SK-N-SH treated with all-trans-retinoic acid at 6 μM for 48 hours (cell line): Measurements from ENCODE around the gene PERCC1.

Experiments used
- ESRRG ChIP-seq: fragments of 250-450 bp; sonication (Bioruptor Pico); IDR thresholded peaks from 2 replicates; pipeline ENCODE4 v1.6.1; 2021; ENCODE audit warnings: mild to moderate bottlenecking
- PATZ1 ChIP-seq: fragments of 250-450 bp; sonication (Bioruptor Pico); IDR thresholded peaks from 2 replicates; pipeline ENCODE4 v1.8.0; 2020; ENCODE audit warnings: mild to moderate bottlenecking, moderate library complexity, borderline replicate concordance
- RARB ChIP-seq: fragments of 250-450 bp; sonication (Bioruptor Pico); IDR thresholded peaks from 2 replicates; pipeline ENCODE4 v1.8.0; 2021; ENCODE audit warnings: mild to moderate bottlenecking, moderate library complexity
- SNAI2 ChIP-seq: fragments of 250-450 bp; sonication (Bioruptor Pico); IDR thresholded peaks from 2 replicates; pipeline ENCODE4 v1.5.0; 2020; ENCODE audit warnings: mild to moderate bottlenecking, moderate library complexity
- TCF4 ChIP-seq: fragments of 250-450 bp; sonication (Bioruptor Pico); IDR thresholded peaks from 2 replicates; pipeline ENCODE4 v1.8.0; 2021; ENCODE audit warnings: mild to moderate bottlenecking, moderate library complexity, borderline replicate concordance
- TOX ChIP-seq: fragments of 250-450 bp; sonication (Bioruptor Pico); IDR thresholded peaks from 2 replicates; pipeline ENCODE4 v1.8.0; 2021; ENCODE audit warnings: mild to moderate bottlenecking, moderate library complexity, borderline replicate concordance
- ZNF565 ChIP-seq: fragments of 450-650 bp; formaldehyde crosslinking; conservative IDR thresholded peaks from 2 replicates; pipeline ENCODE4 v1.5.0; 2020; ENCODE audit warnings: low read depth, mild to moderate bottlenecking, moderate library complexity
- TF ChIP-seq, protein P1 (sequence below): fragments of 250-450 bp; sonication (Bioruptor Pico); IDR thresholded peaks from 2 replicates; pipeline ENCODE4 v1.5.0; 2020; ENCODE audit warnings: mild to moderate bottlenecking, moderate library complexity

DNA sequence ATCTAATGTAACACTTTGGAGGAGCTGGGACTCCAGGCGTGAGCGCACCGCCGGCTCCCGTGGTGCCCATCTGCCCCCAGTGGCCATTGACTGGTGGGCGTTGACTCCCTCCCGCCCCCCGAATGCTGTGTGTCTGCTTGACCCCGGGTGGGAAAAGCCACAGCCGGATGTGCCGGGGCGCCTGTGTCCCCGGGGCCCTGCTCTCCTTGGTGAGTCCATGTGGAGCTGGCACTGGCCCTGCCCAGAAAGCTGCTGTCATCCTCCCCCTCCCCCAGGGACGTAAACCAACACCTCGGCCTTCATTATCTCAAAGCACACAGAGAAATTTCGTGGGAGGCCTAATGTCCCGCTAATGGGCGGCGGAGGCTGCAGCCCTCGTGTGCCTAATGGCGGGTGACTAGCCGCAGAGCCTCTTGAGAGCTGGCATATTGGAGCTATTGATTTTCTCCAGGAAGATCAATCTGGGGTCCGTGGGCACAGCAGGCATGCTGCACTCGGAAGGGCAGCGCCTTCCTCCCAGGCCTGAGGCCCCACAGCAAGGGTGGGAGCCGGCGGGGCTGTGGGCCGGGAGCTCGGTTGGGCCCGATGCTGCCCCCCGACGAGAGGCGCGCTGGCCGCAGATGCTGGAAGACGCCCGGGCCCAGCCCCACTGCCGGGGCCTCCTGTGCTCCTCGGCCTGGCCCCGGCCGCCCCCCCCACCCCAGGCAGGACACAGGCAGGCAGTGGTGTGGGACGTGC, 4.0 kb upstream of the PERCC1 start:
- TF ChIP-seq PATZ1 (CRISPR knock-in tag) (no peak), TOX (CRISPR knock-in tag) (no peak), ESRRG (CRISPR knock-in tag) (no peak), ZNF565 (CRISPR knock-in tag) (no peak), RARB (CRISPR knock-in tag) (no peak), TCF4 (CRISPR knock-in tag) (no peak), SNAI2 (CRISPR knock-in tag) (no peak)
- TF ChIP-seq, protein P1, sequence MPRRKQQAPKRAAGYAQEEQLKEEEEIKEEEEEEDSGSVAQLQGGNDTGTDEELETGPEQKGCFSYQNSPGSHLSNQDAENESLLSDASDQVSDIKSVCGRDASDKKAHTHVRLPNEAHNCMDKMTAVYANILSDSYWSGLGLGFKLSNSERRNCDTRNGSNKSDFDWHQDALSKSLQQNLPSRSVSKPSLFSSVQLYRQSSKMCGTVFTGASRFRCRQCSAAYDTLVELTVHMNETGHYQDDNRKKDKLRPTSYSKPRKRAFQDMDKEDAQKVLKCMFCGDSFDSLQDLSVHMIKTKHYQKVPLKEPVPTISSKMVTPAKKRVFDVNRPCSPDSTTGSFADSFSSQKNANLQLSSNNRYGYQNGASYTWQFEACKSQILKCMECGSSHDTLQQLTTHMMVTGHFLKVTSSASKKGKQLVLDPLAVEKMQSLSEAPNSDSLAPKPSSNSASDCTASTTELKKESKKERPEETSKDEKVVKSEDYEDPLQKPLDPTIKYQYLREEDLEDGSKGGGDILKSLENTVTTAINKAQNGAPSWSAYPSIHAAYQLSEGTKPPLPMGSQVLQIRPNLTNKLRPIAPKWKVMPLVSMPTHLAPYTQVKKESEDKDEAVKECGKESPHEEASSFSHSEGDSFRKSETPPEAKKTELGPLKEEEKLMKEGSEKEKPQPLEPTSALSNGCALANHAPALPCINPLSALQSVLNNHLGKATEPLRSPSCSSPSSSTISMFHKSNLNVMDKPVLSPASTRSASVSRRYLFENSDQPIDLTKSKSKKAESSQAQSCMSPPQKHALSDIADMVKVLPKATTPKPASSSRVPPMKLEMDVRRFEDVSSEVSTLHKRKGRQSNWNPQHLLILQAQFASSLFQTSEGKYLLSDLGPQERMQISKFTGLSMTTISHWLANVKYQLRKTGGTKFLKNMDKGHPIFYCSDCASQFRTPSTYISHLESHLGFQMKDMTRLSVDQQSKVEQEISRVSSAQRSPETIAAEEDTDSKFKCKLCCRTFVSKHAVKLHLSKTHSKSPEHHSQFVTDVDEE (CRISPR knock-in tag), result no peak
